Transverse colon (tissue), 4 donors: ENCODE measurements around the gene CLSTN2.

Experiments
- CTCF ChIP-seq, 5 experiments: fragments of 200-600 bp in 3 of 5; fragments of 450-650 bp in 2 of 5; sonication (generic) in 3 of 5; IDR thresholded peaks; 1 replicate in 2 of 5; 2 replicates in 3 of 5; pipeline ENCODE4 v1.5.1; 2016 to 2017; ENCODE audit warnings: antibody characterized with exemption in 5 of 5, inconsistent platforms in 3 of 5, mild to moderate bottlenecking in 2 of 5, moderate library complexity in 1 of 5
- EP300 ChIP-seq: sonication (generic); formaldehyde crosslinking; IDR thresholded peaks from one replicate; pipeline ENCODE4 v1.6.1; 2017; ENCODE audit warnings: antibody characterized with exemption, low read depth
- POLR2A ChIP-seq: fragments of 450-650 bp; IDR thresholded peaks from one replicate; pipeline ENCODE4 v1.6.1; 2016; ENCODE audit warnings: antibody characterized with exemption, mild to moderate bottlenecking, moderate library complexity
- POLR2AphosphoS5 ChIP-seq, 3 donors: sonication (generic); formaldehyde crosslinking; IDR thresholded peaks; one replicate each; pipeline ENCODE4 v1.6.1; 2016; ENCODE audit warnings: antibody characterized with exemption in 3 of 3

DNA sequence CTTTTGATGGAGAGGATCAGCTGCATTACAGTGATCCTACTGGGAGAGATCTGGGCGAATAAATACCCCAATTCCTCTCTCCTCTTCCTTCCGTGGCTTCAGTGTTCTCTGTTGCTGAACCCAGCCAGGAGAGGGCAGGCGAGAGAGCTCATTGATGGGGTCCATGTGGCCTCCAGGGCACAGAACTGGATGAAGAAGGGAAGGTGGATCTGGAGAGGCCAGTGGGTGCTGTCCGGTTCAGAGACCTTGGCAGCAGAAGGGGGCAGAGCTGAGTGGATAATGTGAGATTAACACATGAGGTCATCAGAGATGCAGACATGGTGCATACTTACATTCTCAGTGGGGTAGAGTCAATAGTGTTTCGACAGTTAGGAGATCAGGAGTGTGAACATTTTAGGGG, 193.6 kb downstream of the CLSTN2 start:
- TF ChIP-seq EP300 = no peak
- TF ChIP-seq CTCF (IDR thresholded peaks at IDR 0.05) = peak in 3 of 5 experiments; percentile 23 to 34 (median 26)
- no peak for TF ChIP-seq POLR2A
- TF ChIP-seq POLR2AphosphoS5 (IDR thresholded peaks at IDR 0.05) = no peak
